ENCODE data around the gene GCNA.
"Not testable (repeated sequence)": the region's sequence is repeated elsewhere in the genome, so short reads cannot be mapped to it uniquely, and the experiment has no call there.

Gene GCNA

GRCh38 chrX:71629467-71629866, 51.2 kb downstream of the GCNA start:
- DNase-seq (ENCODE audit: low read depth, low spot score): no peak
- H3K4me3 ChIP-seq (ENCODE audit: low read length): no peak overlapping the region

GRCh38 chrX:71632923-71633657, 54.9 kb downstream of the GCNA start:
- DNase-seq (ENCODE audit: low read depth, low spot score): no peak

GRCh38 chrX:71634366-71634765, 56.1 kb downstream of the GCNA start:
- no peak overlapping the region for H3K4me3 ChIP-seq (ENCODE audit: low read length)
- DNase-seq (ENCODE audit: low read depth, low spot score): no peak

More at GRCh38 chrX:71632923-71633657, 54.9 kb downstream of the GCNA start:
- no peak overlapping the region for H3K4me3 ChIP-seq (ENCODE audit: low read length)

- no peak overlapping the region for H3K4me3 ChIP-seq (ENCODE audit: low read length)
- no peak for DNase-seq (ENCODE audit: low read depth, low spot score)
Measured at GRCh38 chrX:71636438-71637252, 58.4 kb downstream of the GCNA start.

- DNase-seq (ENCODE audit: low read depth, low spot score): no peak
- no peak overlapping the region for H3K4me3 ChIP-seq (ENCODE audit: low read length)
Measured at GRCh38 chrX:71637253-71637618, 59.0 kb downstream of the GCNA start.

- no peak overlapping the region for H3K4me3 ChIP-seq (ENCODE audit: low read length)
- DNase-seq (ENCODE audit: low read depth, low spot score): no peak
Measured at GRCh38 chrX:71637848-71638247, 59.6 kb downstream of the GCNA start.

- H3K4me3 ChIP-seq (ENCODE audit: low read length): no peak overlapping the region
- no peak for DNase-seq (ENCODE audit: low read depth, low spot score)
Measured at GRCh38 chrX:71638409-71638808, 60.2 kb downstream of the GCNA start.

- DNase-seq (ENCODE audit: low read depth, low spot score): peak; percentile 34
Measured at GRCh38 chrX:71640002-71640401, 61.8 kb downstream of the GCNA start.

GRCh38 chrX:71644406-71644805, 66.2 kb downstream of the GCNA start:
- H3K4me3 ChIP-seq (ENCODE audit: low read length); DNase-seq (ENCODE audit: low read depth, low spot score): not testable (repeated sequence)

More at GRCh38 chrX:71640002-71640401, 61.8 kb downstream of the GCNA start:
- no peak overlapping the region for H3K4me3 ChIP-seq (ENCODE audit: low read length)

GRCh38 chrX:71650333-71650969, 72.2 kb downstream of the GCNA start:
- no peak for DNase-seq (ENCODE audit: low read depth, low spot score)
- H3K4me3 ChIP-seq (ENCODE audit: low read length): no peak overlapping the region

GRCh38 chrX:71652405-71652804, 74.2 kb downstream of the GCNA start:
- no peak overlapping the region for H3K4me3 ChIP-seq (ENCODE audit: low read length)
- DNase-seq (ENCODE audit: low read depth, low spot score): peak; percentile 63

- no peak for DNase-seq (ENCODE audit: low read depth, low spot score)
- no peak overlapping the region for H3K4me3 ChIP-seq (ENCODE audit: low read length)
Measured at GRCh38 chrX:71653344-71653743, 75.1 kb downstream of the GCNA start.

GRCh38 chrX:71657267-71657666, 79.0 kb downstream of the GCNA start:
- no peak for DNase-seq (ENCODE audit: low read depth, low spot score)
- no peak overlapping the region for H3K4me3 ChIP-seq (ENCODE audit: low read length)

- no peak overlapping the region for H3K4me3 ChIP-seq (ENCODE audit: low read length)
- DNase-seq (ENCODE audit: low read depth, low spot score): no peak
Measured at GRCh38 chrX:71659342-71659741, 81.1 kb downstream of the GCNA start.

GRCh38 chrX:71659959-71660358, 81.7 kb downstream of the GCNA start:
- no peak for DNase-seq (ENCODE audit: low read depth, low spot score)
- no peak overlapping the region for H3K4me3 ChIP-seq (ENCODE audit: low read length)

GRCh38 chrX:71660562-71661416, 82.6 kb downstream of the GCNA start:
- no peak overlapping the region for H3K4me3 ChIP-seq (ENCODE audit: low read length)
- no peak for DNase-seq (ENCODE audit: low read depth, low spot score)

GRCh38 chrX:71661919-71662318, 83.7 kb downstream of the GCNA start:
- no peak for DNase-seq (ENCODE audit: low read depth, low spot score)
- H3K4me3 ChIP-seq (ENCODE audit: low read length): no peak overlapping the region

GRCh38 chrX:71662654-71663053, 84.4 kb downstream of the GCNA start:
- not testable (repeated sequence) for H3K4me3 ChIP-seq (ENCODE audit: low read length)
- peak; percentile 44 for DNase-seq (ENCODE audit: low read depth, low spot score)

Data from Jurkat, Clone E6-1 (cell line).